NCI-H69 (cell line): Measurements from ENCODE around the gene PLG.
"Not testable (repeated sequence)": the region's sequence is repeated elsewhere in the genome, so short reads cannot be mapped to it uniquely, and the experiment has no call there.

ENCODE experiments used
- DNase-seq: peaks from one replicate; lab custom pipeline; 2025; lab: John Stamatoyannopoulos, UW

The PLG gene

GRCh38 chr6:160701918-160702680, at the start of gene PLG:
Gene PLG (plus strand): TSS chr6:160702244. CDS start chr6:160702305, 61 bp downstream.
- DNase-seq, result not testable (repeated sequence)

- no peak for DNase-seq
Observed at GRCh38 chr6:160659562-160659961, 42.5 kb upstream of the PLG start.

GRCh38 chr6:160661216-160661615, 40.8 kb upstream of the PLG start:
- DNase-seq, result no peak

- DNase-seq, result no peak
Observed at GRCh38 chr6:160662429-160662828, 39.6 kb upstream of the PLG start.

- DNase-seq, result no peak
Observed at GRCh38 chr6:160662842-160663241, 39.2 kb upstream of the PLG start.

GRCh38 chr6:160664198-160664597, 37.8 kb upstream of the PLG start, which contains the start of gene LPA:
Gene LPA (minus strand): TSS chr6:160664275. CDS start chr6:160664214, 61 bp downstream.
- not testable (repeated sequence) for DNase-seq

GRCh38 chr6:160667639-160668481, 34.2 kb upstream of the PLG start:
- peak; percentile 36 for DNase-seq

GRCh38 chr6:160668589-160668988, 33.5 kb upstream of the PLG start:
- DNase-seq, result no peak

GRCh38 chr6:160676418-160676817, 25.6 kb upstream of the PLG start:
- not testable (repeated sequence) for DNase-seq

GRCh38 chr6:160678230-160678629, 23.8 kb upstream of the PLG start:
- DNase-seq, result no peak

- no peak for DNase-seq
Observed at GRCh38 chr6:160678744-160679401, 23.2 kb upstream of the PLG start.

GRCh38 chr6:160679402-160679769, 22.7 kb upstream of the PLG start:
- peak; percentile 15 for DNase-seq

GRCh38 chr6:160685101-160685761, 16.8 kb upstream of the PLG start:
- not testable (repeated sequence) for DNase-seq

- DNase-seq, result no peak
Observed at GRCh38 chr6:160685762-160686450, 16.1 kb upstream of the PLG start.

- no peak for DNase-seq
Observed at GRCh38 chr6:160690458-160690857, 11.6 kb upstream of the PLG start.

- no peak for DNase-seq
Observed at GRCh38 chr6:160691617-160692016, 10.4 kb upstream of the PLG start.

- no peak for DNase-seq
Observed at GRCh38 chr6:160692369-160692959, 9.6 kb upstream of the PLG start.

- DNase-seq, result not testable (repeated sequence)
Observed at GRCh38 chr6:160695025-160695424, 7.0 kb upstream of the PLG start.

- not testable (repeated sequence) for DNase-seq
Observed at GRCh38 chr6:160695622-160696021, 6.4 kb upstream of the PLG start.

- DNase-seq, result not testable (repeated sequence)
Observed at GRCh38 chr6:160696884-160697283, 5.2 kb upstream of the PLG start.

GRCh38 chr6:160697826-160698225, 4.2 kb upstream of the PLG start:
- no peak for DNase-seq
